HUDEP-2 (cell line): ENCODE results near the gene RNU5B-1.

Experiments used
- DNase-seq, 76 experiments: peaks; one replicate each; lab custom pipeline; 2025; ENCODE audit not compliant: unreplicated experiment in 76 of 76; lab: John Stamatoyannopoulos, UW

Gene RNU5B-1

DNA sequence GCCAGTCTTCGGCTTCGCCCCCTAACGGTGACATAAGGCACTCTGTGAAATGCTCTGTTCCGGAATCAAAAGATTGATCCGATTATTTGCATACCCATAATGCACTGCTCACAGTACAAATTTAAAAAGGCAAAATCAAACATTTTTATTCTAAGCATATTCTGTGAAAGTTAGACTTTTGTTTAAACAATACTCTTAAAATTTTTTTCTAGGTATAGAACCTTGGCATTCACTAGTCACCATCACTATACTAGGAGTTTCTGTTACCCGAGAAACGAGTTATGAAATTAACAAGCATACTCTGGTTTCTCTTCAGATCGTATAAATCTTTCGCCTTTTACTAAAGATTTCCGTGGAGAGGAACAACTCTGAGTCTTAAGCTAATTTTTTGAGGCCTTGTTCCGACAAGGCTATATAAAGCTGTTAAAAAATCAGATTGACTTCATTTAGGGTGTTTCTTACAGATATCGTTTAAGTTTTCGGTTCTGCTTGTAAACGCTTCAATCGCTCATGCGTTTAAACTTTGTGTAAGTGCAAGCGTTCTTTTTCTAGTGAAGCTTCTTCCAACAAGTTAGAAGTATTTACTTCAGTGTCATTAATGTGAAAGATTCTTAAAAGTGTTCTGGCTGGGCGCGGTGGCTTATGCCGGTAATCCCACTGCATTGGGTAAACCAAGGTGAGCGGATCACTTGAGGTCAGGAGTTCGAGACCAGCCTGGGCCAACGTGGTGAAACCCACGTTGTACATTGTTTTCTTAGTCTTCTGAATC lies at the start of gene RNU5B-1:
Gene RNU5B-1, plus strand, starts transcription at position 297 of the 769 bp plus-strand sequence.
- peak in 74 of 76 experiments; percentile 17 to 96 (median 74) for DNase-seq

DNA sequence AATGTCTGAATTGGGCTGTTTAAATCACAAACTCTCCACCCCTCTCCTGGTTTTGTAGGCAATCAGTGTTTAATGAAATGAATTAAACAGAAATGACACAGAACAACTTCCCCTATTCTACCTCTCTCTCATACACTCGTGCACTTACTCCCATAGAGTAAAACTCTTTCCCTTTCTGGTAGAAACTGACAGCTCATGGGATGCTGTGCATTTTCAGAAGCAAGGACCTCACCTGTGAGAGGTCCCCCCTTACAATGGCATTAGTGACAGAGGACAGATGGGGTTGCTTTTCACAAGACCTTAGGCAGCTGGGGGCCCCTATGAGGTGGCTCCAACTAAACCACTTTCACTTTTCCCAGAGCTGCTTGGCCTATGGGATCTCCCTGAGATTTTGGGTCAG lies 49.7 kb upstream of the RNU5B-1 start:
- DNase-seq = no peak

DNA sequence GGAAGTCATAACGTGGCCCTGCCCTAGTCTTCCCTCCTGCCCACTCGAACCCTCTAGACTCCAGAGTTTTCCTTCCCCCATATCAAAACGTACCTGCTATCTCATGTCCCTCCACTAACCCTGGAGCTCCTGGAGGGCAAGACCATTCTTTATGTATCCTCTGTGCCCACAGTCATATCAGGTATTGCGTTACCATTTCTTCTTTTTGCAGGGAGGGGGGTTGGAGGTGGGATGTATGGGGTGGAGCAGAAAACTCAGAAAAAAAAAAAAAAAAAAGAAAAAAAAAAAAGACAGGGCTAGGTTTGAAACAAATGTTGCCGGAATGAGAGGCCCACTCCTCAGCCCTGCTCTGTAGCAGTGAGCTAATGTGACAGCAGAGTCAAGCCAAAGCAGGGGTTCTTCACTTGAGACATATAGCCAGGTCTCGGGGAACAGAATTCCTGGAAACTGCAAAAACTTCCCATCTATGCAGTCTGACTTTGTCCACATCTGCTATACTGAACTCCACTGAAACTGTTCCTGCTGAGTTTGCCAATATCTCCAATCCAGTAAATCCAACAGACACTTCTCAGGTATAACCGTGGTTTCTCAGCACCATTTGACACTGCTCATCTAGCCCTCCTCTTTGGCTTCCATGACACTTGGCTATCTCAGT lies 48.9 kb upstream of the RNU5B-1 start:
- DNase-seq = no peak

DNA sequence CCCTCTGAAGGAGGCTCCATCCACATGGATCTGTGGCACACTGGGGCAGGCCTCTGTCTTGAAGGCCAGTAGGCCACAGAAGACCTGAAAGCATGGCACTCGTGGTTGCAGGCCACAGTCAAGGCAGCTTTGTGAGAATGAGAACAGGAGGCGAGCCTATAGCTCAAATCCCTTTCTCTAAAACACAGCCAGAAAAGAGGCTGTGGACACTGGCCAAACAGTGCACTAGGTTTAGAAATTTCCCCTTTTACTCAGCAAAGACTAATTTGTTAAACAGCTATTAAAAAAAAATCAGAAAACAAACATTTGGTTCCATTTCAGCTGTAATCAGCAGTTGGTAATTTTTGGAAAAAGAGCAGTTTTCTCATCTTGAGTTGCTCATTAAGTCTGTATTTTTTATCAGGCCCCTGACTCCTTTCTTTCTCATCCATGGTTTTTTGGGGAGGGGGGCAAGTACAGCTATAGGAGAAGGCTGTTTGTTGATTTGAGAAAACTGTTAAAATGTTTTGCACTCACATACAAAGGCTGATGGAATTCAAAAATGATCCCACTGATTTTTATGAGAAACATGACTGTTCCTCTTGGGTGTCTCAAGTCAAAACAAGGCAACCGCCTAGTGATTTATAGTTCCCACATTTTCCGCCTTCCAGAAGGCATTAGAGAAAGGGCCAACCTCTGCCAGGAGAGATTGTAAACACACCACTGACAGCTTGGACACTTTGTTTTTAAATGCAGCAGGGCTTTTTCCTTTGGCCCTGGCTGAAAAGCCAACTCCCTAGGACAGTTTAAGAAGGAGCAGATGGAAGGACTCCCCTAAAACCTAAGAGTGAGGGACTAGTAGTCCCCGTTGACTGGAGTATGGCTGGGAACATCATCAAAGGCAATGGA lies 45.9 kb upstream of the RNU5B-1 start:
- no peak for DNase-seq

DNA sequence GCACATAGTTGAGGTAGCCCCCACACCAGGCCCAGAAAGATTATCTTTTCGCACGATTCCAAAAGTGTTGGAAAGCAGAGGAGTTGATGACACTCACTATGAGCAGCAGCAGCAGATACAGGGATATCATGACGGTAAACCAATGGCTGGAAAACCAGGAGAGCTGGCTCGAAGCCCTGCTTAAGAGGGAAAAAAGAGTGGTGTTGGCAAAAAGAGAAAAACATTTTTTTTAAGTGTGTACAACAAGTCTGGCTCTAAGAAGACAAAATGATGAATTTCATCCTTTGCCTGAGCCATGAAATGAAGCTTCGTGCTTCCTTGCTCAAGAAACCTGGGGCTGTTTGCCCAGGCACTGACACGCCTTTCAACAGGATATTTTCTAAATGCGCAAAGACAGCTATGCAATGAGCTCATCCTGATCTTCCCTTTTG lies 45.1 kb upstream of the RNU5B-1 start:
- DNase-seq = no peak

DNA sequence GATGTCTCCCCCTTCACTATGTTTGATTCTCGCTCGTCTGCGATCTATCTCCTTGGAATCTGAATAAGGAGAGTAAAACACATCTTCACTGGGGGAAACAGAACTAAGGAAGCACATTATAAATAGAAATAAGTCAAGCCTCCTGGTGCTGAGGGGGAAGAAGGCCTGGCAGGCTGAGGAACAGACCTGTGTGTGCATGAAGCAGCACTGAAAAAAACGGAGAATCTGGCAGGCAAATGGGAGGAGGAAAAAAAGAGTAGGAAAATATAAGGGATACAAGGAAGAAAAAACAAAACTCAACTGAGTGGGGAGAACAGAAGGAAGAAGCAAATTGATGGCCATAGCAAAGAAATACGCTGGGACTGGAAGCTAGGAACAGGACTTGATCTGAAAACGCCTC lies 43.5 kb upstream of the RNU5B-1 start:
- no peak for DNase-seq

DNA sequence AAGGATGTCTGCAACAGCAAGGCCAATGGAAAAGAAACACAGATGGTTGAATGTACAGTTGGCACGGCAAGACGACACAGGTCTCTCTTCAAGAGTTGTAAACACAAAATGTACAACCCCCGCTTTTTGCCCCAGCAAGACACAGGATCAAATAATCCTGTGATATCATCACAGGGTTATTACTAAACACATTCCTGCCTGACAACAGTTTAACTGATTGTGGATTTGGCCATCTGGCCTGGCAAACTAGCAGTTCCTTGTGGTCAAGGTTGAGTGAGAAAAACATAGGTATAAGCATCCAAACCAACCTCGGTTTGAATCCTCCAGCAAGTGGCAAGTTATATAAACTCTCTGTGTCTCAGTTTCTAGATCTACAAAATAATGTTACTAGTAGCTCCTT lies 41.2 kb upstream of the RNU5B-1 start:
- DNase-seq = no peak

DNA sequence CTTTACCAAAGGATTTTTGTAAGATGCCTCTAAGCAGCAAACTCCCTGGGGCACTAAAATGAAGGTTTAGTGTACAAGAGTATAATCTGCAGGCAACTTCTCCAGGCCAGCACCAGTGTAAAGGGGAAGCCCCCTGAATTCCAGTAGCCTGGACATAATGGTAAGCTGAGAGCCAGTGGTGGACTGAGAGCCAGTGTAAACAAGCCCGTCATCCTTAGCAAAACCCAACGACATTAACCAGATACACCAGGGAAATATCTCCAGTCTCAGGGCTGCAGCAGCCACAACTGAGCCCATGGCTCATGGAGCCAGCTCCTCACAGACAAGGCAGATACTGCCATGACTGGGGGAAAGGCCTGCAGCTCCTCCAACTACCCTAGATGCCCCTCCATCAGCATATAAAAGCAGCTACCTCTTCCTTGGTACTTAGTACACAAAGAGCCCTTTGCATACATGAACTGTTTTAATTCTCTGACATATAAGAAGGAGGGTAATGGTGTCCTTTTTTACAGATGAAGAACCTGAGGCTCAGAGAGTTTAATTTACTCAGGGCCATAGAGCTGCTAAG lies 39.5 kb upstream of the RNU5B-1 start:
- DNase-seq = no peak

DNA sequence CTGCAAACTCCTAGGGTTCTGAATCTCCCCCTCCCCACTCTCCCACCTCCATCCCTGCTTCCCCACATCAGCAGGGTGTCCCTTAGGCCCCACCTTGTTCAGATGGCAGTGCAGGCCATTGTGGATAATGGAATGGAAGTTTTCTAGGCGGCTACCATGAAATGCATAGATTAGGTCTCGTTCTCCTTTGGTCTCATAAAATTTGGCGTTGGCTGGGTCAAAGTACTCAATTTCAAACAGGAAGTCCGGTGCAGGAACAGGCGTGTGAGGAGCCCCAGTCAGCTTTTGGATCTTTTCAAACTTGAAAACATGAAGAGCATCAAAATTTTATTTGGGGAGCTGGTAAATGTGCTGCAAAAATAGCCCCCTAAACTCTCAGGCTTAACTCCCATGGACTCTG lies 38.0 kb upstream of the RNU5B-1 start:
- no peak for DNase-seq

DNA sequence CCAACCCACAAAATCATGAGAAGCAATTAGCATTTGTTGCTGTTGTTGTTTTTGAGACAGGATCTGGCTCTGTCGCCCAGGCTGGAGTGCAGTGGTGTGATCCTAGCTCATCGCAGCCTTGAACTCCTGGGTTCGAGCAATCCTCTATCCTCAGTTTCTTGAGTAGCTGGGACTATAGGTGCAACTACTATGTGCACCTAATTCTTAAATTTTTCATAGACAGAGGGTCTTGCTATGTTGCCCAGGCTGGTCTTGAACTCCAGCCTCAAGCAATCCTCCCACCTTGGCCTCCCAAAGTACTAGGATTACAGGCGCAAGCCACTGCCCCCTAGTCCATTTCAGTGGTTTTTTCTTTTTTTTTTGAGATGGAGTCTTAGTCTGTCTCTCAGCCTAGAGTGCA lies 36.1 kb upstream of the RNU5B-1 start:
- no peak for DNase-seq

DNA sequence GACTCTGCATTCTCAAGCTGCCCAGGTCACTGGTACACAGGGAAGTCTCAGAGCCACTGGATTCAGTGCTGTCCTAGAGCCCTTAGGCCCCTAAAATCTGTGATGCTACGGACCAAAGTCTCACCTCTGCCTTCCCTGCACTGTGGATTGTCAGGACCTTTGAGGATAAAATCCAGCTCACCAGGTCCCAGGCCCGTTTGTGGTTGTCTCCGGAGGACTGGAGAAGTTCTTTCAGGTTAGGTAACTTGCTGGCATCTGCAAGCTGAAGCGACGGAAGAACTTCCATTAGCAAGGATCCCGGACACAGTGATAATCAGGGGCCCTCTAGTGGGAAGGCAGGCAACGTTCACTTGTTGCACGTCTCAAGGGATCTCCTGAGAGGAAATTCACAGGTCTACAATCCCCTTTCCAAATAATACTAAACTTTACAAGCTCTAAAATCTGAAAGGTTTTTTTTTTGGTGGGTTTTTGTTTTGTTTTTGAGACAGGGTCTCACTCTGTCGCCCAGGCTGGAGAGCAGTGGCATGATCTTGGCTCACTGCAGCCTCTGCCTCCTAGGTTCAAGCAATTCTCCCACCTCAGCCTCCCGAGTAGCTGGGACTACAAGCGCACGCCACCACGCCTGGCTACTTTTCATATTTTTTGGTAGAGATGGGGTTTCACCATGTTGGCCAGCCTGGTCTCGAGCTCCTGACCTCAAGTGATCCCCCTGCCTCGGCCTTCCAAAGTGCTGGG lies 33.5 kb upstream of the RNU5B-1 start:
- peak in 33 of 76 experiments; percentile 4 to 49 (median 20) for DNase-seq

DNA sequence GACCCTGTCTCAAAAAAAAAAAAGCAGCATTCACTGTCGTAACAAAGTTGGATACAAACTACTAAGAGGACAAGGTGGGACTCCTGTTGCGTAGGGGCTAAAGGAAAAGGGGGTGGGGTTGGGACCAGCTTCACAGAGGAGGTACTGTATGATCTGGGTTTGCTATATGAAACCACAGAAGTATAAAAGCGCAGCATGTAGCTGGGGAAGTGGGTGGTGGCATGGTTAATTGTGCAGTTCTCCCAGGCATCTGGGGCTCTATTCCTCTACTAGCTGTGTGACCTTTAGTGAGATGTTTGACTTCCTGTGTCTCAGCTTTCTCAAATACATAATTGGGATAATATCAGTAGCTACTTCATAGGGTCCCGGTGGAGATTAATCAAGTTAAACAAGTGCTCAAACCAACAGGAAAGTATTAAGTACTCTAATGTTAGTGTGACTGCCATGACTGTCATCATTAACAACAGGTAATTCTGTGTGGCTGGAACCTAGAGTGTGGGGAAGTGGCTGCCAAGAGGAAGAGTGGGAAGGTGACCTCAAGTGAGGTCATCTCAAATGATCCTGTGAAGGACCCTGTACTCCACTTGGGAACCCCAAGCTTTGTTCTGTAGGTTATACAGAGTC lies 29.3 kb upstream of the RNU5B-1 start:
- DNase-seq = no peak

DNA sequence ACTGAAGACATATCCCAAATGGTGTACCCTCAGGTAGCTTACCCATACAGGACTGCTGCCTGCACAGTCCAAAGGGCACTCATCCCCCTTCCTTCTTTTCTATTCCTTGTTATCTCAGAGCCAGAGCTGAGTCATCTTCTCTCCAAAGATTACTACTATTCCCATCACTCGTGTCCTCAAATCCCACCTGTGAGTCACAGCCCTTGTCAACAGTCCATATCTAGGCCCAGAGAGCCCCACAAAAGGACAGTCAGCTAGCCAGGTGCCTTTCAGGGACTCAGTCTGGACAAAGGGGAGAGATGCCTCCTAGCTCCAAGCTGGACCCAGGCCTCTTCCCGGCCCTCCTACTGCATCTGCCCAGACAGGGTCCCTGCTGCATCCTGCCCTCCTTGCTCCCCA lies 28.8 kb upstream of the RNU5B-1 start:
- no peak for DNase-seq

DNA sequence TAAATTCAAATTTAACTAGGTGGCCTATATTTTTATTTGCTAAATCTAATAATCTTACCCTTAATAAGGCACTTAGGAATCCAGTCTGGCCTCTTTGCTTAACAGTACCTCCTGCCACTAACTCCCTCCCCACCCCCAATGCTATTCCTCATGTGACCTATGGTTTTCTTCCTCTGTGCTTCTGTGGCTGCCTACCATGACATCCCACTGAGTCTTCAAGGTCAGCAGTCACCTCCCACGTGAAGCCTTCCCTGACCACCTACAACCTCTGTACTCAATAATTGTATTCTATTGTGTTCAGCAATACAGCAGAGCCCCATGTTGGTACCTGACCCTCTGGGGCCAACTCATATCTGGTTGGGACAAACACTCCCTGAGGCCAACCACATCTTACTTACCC lies 27.5 kb upstream of the RNU5B-1 start:
- DNase-seq = no peak

DNA sequence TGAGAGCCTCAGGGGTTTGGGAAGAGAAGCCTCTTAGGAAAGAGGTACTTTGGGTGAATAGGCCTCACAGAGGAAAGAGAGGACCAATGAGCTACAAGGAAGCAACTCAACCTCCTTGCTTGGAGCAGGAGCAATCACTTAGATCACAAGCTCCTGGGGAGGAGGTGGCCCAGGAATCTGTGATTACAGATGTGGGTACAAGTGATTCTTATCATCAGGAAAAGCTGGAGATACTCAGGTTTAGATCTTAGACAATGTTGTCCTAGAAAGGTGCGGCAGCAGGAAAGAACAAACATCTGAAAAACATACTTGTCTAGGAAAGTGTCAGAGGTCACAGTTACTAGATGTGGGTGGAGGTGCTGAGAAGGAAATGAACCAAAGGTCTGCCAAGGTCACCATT lies 26.0 kb upstream of the RNU5B-1 start:
- DNase-seq = no peak

DNA sequence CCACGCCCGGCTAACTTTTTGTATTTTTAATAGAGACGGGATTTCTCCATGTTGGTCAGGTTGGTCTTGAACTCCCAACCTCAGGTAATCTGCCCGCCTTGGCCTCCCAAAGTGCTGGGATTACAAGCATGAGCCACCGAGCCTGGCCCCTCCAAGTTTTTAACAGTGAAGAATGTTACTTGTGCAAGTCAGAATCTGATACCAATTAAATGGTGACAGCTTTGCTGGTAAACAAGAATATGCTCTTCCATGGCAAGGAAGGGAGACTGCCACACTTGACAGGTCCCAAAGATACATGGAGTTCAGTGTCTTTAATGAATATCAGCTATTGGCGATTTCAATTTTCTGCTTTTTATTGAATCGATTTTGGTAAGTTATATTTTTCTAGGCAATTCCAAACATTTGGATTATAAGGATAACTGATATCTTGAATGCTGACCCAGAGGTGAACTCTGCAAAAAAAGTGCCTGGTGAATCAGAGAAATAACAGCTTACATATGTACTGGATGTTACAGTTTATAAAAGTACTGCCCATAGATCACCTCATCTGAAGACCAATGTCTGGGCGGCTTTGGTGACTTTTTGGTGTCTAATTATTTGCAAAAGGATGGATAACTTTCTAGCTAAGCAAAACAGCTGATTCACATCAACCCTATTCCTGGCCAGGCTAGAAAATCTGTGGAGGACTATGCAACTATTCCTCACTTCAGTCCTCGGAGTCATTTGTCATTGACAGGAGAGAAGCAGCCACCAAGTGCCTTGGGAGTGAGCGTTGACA lies 19.0 kb upstream of the RNU5B-1 start:
- DNase-seq = no peak

DNA sequence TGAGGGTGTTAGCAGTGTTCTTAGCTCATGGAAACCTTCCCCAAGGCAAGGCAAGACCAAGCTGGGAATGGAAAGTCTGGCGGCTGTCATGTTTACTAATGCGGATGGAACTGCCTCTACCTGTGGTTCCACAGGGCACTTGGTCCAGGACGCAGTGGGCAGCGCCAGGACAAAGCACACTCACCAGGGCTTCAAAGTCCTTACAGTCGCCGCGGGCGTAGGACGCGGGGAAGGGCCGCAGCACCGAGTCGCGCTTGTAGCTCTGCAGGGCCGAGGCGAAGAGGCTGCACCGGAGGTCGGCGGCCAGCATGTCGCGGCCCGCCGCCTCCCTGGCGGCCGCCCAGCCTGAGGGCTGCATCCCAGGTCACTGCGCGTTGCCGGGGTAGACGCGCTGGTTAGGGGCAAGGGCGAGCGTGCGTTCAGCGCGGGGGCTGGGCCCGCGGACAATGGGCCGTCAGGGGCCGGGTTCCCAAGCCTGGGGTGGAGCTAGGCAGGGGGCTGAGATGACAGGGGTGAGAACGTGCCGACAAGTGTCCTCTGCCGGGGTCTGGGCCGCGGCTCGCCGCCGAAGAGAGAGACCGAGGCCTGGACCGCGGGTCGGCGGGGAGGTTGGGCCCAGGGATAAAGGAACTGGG lies 18.3 kb upstream of the RNU5B-1 start:
- peak in 22 of 76 experiments; percentile 8 to 66 (median 36) for DNase-seq

DNA sequence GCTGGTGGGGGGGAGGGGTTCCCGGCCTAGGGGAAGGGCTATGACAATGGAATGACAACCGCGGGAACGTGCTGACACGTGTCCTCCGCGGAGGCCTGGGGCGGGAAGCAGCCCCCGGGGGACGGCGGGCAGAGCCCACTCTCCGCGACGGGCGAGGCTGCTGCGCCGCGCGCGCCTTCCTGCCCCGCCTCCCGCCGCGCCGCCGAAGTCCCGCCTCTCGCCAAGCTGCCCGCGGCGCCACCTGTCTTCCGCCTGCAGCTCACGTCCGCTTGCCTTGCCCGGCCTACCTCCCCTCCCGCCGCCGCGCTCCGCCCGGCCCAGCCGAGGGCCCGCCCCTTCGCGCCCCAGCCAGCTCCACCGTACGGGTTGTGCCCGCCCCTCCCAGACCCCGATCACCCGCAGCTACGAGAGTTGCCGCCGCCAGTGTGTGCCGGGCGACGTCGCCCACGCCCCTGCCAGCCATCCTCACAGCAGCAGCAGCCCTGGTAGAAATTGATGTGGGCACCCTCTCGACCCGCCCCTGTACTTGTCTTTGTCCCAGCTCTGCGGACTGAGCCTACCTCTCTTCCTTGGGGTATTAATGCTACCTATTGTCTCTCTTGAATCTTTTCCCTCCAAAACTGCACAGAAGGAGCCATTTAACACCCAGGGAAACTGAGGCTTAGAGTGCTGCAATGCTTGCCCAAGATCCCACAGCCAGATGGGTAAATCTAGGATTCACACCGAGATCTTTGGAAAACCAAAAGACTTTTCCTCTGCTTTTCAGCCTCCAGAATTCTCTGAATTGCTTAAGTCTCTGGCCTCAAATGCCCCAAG lies 17.6 kb upstream of the RNU5B-1 start, which contains the start of gene PARP16:
Gene PARP16, minus strand, starts transcription at position 180 of the 816 bp plus-strand sequence. CDS start 457 bp downstream, outside the sequence.
- peak in 75 of 76 experiments; percentile 30 to 91 (median 82) for DNase-seq
